D721Med (cell line): ENCODE data around the gene CPTP.

Experiments
- DNase-seq: peaks from one replicate; pipeline ENCODE4 v3.0.0; 2011; ENCODE audit warnings: low spot score; ENCODE audit not compliant: insufficient read length
- FAIRE-seq: peaks from 2 replicates; lab custom pipeline; 2011; peaks lifted over from hg19 to GRCh38; lab: Jason Lieb, UNC
- CTCF ChIP-seq: IDR thresholded peaks from 2 replicates; pipeline ENCODE4 v1.5.1; 2012; ENCODE audit warnings: mild to moderate bottlenecking, control low read depth; ENCODE audit not compliant: insufficient read depth; ENCODE audit errors: missing control alignments

CPTP gene

GRCh38 chr1:1355416-1355815, 30.8 kb downstream of the CPTP start:
- no peak for TF ChIP-seq CTCF
- no peak for DNase-seq

GRCh38 chr1:1356166-1356795, 31.7 kb downstream of the CPTP start:
- no peak for FAIRE-seq
- TF ChIP-seq CTCF, result no peak
- no peak for DNase-seq

More at GRCh38 chr1:1355416-1355815, 30.8 kb downstream of the CPTP start:
- no peak for FAIRE-seq

- FAIRE-seq (no peak), DNase-seq (no peak)
- no peak for TF ChIP-seq CTCF
Measured at GRCh38 chr1:1356796-1357401, 32.3 kb downstream of the CPTP start.

DNA sequence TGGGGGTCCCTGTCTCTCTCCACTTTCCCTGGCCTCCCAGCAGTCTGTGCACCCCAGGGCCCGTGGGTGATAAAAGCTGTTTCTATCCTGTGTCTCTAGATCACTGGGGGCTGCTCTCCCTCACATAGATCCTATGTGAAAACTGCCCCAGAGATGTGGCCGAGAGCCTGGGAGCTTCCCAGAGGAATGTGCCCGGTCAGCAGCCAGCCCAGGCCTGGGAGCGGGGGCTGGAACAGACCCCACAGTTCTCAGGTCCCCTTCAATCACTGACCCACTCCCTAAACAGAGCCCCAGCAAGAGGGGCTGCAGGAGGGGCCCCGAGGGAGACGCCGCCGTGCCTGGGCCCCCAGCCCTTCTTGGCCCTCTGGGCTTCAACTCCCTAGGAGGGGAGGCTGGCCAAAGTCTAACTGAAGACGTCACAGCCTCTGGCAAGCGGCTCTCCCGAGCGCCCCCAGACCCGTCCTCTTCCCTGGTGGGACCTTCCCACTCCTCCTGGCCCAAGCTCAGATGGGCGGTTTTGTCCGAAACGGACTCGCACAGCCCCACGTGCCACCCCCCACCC, 33.4 kb downstream of the CPTP start:
- DNase-seq (no peak), FAIRE-seq (no peak)
- no peak for TF ChIP-seq CTCF

DNA sequence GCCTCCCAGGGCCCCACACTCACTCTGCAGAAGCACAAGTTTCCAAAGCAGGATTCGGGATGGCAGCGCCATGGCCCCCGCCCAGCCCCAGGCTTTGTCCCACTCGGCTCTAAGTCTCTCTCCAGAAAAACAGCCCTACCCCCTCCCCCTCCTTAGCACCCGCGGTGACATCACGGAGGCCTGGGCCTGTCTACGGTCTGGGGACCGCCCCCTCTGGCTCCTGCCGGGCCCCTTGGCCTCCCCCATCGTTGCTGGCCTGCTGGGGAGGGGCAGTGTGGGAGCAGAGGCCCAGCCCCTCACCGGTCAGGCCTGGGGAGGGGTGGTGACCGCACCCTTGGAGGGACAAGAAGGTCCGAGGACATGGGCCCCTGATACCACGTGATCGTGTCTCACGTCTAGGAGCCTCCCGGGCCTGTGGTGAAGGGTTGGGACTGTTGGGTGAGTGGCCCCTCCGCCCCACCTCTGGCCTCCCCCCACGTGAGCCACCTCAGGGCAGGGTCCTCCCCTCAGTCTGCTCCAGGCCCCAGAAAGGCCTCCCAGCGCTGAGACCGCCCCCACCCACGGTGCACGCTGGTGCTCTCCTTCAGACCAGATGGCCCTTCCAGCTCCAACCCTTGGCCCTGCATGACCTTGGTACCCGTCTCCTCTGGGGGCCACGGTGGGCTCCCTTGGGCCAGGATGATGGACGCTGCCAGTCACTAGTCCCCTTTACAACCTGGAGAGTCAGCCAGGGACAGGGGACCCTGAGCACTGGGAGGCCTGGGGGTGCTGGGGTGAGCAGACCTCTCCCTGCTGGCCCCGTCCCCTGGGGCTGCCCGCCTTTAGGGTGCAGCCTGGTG, 34.0 kb downstream of the CPTP start, which contains the start of gene MXRA8:
TSS of gene MXRA8 (minus strand) at position 123 of the 839 bp plus-strand sequence. CDS start at position 72, 51 bp downstream.
- no peak for TF ChIP-seq CTCF
- DNase-seq (no peak), FAIRE-seq (no peak)

- FAIRE-seq (no peak), DNase-seq (no peak)
- TF ChIP-seq CTCF, result no peak
Measured at GRCh38 chr1:1359308-1359663, 34.7 kb downstream of the CPTP start.
